Left colon (tissue), 2 donors: ENCODE measurements around the gene DNAH11. TPM values are rescaled to one million over a fixed set of nuclear protein-coding genes. Genes with fewer than 3 reads are reported as not detected.
"Not testable (repeated sequence)": the region's sequence is repeated elsewhere in the genome, so short reads cannot be mapped to it uniquely, and the experiment has no call there.

Experiments used
- ATAC-seq: fragments of 200-7000 bp; cut with Tn5 transposase; one replicate; pipeline ENCODE4 v1.9.1; 2020; ENCODE audit warnings: mild to moderate bottlenecking, moderate library complexity
- DNase-seq, 2 donors: peaks; one replicate each; pipeline ENCODE4 v3.0.0-alpha.2; 2020
- intact Hi-C, 2 donors: fragments of 100-400 bp; cut with DNase I in 1 of 2; cut with micrococcal nuclease in 1 of 2; formaldehyde crosslinking; loops; one replicate each; pipeline versions ENCODE4 v1.11.2 to v1.14.0; 2022; cut with DNase I, micrococcal nuclease
- total RNA-seq, 2 donors: library from RNA; stranded (reverse); fragmentation: NEBNext Ultra II Directional; extraction: Animal tissue kit (Norgen Biotek cat#: 25700); gene quantifications; one replicate each; pipeline ENCODE4 v1.2.1, GENCODE V29; 2021
- donor health status: DM: no; HTN: no; CAD: no.
- donor health status: DM: yes; HTN: yes; CAD: no.

Gene DNAH11
- total RNA-seq, 2 donors from 2014 or later = 0.15 to 0.73 TPM

- no peak for DNase-seq
- ATAC-seq = no peak
- intact Hi-C loops = no loop called here
These were observed 301.9 kb downstream of the DNAH11 start for GRCh38 chr7:21844742-21845141.

GRCh38 chr7:21850531-21851285 lies 307.9 kb downstream of the DNAH11 start:
- DNase-seq (no peak), ATAC-seq (no peak)
- intact Hi-C loops = no loop called here

GRCh38 chr7:21851559-21851967 lies 308.7 kb downstream of the DNAH11 start:
- DNase-seq (no peak), ATAC-seq (no peak)
- intact Hi-C loops = no loop called here

- ATAC-seq = peak; percentile 99
- intact Hi-C loops = not testable (repeated sequence)
These were observed 322.9 kb downstream of the DNAH11 start for GRCh38 chr7:21865631-21866204.

GRCh38 chr7:21866731-21867130 lies 323.9 kb downstream of the DNAH11 start:
- intact Hi-C loops = no loop called here
- ATAC-seq (no peak), DNase-seq (no peak)

More at GRCh38 chr7:21865631-21866204, 322.9 kb downstream of the DNAH11 start:
- peak; percentile 52 to 71 for DNase-seq

- intact Hi-C loops = no loop called here
- ATAC-seq (no peak), DNase-seq (no peak)
These were observed 324.4 kb downstream of the DNAH11 start for GRCh38 chr7:21867226-21867625.

- ATAC-seq = no peak
- no peak for DNase-seq
- intact Hi-C loops = no loop called here
These were observed 325.2 kb downstream of the DNAH11 start for GRCh38 chr7:21867816-21868575.

GRCh38 chr7:21868576-21868850 lies 325.7 kb downstream of the DNAH11 start:
- ATAC-seq (no peak), DNase-seq (no peak)
- intact Hi-C loops = no loop called here

- ATAC-seq (no peak), DNase-seq (no peak)
- intact Hi-C loops = no loop called here
These were observed 327.1 kb downstream of the DNAH11 start for GRCh38 chr7:21869785-21870402.

GRCh38 chr7:21883069-21883468 lies 340.2 kb downstream of the DNAH11 start:
- intact Hi-C loops = no loop called here
- no peak for ATAC-seq
- DNase-seq = no peak

GRCh38 chr7:21883501-21883900 lies 340.7 kb downstream of the DNAH11 start:
- intact Hi-C loops, ATAC-seq: not testable (repeated sequence)

GRCh38 chr7:21884496-21884895 lies 341.7 kb downstream of the DNAH11 start:
- DNase-seq (no peak), ATAC-seq (no peak)
- intact Hi-C loops = no loop called here

More at GRCh38 chr7:21883501-21883900, 340.7 kb downstream of the DNAH11 start:
- not testable (repeated sequence) for DNase-seq

- no peak for ATAC-seq
- intact Hi-C loops = no loop called here
- DNase-seq = no peak
These were observed 343.6 kb downstream of the DNAH11 start for GRCh38 chr7:21886396-21886795.

GRCh38 chr7:21887353-21887752 lies 344.5 kb downstream of the DNAH11 start:
- intact Hi-C loops = no loop called here

GRCh38 chr7:21887779-21888178 lies 344.9 kb downstream of the DNAH11 start:
- intact Hi-C loops = no loop called here
- ATAC-seq (no peak), DNase-seq (no peak)

More at GRCh38 chr7:21887353-21887752, 344.5 kb downstream of the DNAH11 start:
- no peak for ATAC-seq
- no peak for DNase-seq

- DNase-seq (no peak), ATAC-seq (no peak)
- intact Hi-C loops = no loop called here
These were observed 348.5 kb downstream of the DNAH11 start for GRCh38 chr7:21891291-21891690.

GRCh38 chr7:21893401-21893800 lies 350.6 kb downstream of the DNAH11 start:
- no peak for ATAC-seq
- intact Hi-C loops = no loop called here
- no peak for DNase-seq

GRCh38 chr7:21898265-21898930 lies 355.6 kb downstream of the DNAH11 start:
- intact Hi-C loops = no loop called here
- no peak for DNase-seq
- ATAC-seq = no peak

- intact Hi-C loops = no loop called here
- no peak for DNase-seq
- ATAC-seq = no peak
These were observed 359.4 kb downstream of the DNAH11 start for GRCh38 chr7:21902240-21902639.
